ENCODE results near the gene ARFGAP3.
"Not testable (repeated sequence)": the region's sequence is repeated elsewhere in the genome, so short reads cannot be mapped to it uniquely, and the experiment has no call there.

Gene ARFGAP3

GRCh38 chr22:42760806-42761565 lies 96.1 kb downstream of the ARFGAP3 start:
- Histone ChIP-seq H4K20me1 (ENCODE audit: insufficient read depth, low read length, poor library complexity, severe bottlenecking) (no peaks in the 10 kb centered on the region), H3K36me3 (ENCODE audit: insufficient read depth, low read length) (no peaks in the 10 kb centered on the region), H3K27me3 (ENCODE audit: insufficient read depth, low read length, poor library complexity, severe bottlenecking) (no peaks in the 10 kb centered on the region), H3K4me3 (ENCODE audit: low read length, poor library complexity, severe bottlenecking) (no peak overlapping the region), H3K4me1 (ENCODE audit: insufficient read depth, low read length, poor library complexity, severe bottlenecking) (no peaks in the 10 kb centered on the region), H3F3A (ENCODE audit: low read depth) (no peaks in the 10 kb centered on the region), H3K9me3 (ENCODE audit: insufficient read depth, low read depth, low read length) (no peaks in the 10 kb centered on the region), H2AFZ (ENCODE audit: low read length) (no peak overlapping the region), H3K9ac (ENCODE audit: low read depth, low read length, poor library complexity, severe bottlenecking) (no peak overlapping the region), H3K79me2 (ENCODE audit: insufficient read depth, low read length) (no peaks in the 10 kb centered on the region), H3K9me2 (replicated peaks; ENCODE audit: low read depth, low read length) (no peaks in the 10 kb centered on the region), H3K4me2 (ENCODE audit: low read depth, low read length, poor library complexity, severe bottlenecking) (no peak overlapping the region)
- TF ChIP-seq EZH2phosphoT487 (IDR thresholded peaks at IDR 0.05; ENCODE audit: borderline replicate concordance), result no peak
- TF ChIP-seq, protein P1, sequence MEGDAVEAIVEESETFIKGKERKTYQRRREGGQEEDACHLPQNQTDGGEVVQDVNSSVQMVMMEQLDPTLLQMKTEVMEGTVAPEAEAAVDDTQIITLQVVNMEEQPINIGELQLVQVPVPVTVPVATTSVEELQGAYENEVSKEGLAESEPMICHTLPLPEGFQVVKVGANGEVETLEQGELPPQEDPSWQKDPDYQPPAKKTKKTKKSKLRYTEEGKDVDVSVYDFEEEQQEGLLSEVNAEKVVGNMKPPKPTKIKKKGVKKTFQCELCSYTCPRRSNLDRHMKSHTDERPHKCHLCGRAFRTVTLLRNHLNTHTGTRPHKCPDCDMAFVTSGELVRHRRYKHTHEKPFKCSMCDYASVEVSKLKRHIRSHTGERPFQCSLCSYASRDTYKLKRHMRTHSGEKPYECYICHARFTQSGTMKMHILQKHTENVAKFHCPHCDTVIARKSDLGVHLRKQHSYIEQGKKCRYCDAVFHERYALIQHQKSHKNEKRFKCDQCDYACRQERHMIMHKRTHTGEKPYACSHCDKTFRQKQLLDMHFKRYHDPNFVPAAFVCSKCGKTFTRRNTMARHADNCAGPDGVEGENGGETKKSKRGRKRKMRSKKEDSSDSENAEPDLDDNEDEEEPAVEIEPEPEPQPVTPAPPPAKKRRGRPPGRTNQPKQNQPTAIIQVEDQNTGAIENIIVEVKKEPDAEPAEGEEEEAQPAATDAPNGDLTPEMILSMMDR (conservative IDR thresholded peaks at IDR 0.05; ENCODE audit: low read length), result no peak

GRCh38 chr22:42758931-42759629 lies 98.0 kb downstream of the ARFGAP3 start:
- Histone ChIP-seq H3K27me3 (ENCODE audit: insufficient read depth, low read length, poor library complexity, severe bottlenecking) (no peaks in the 10 kb centered on the region), H3K9me2 (replicated peaks; ENCODE audit: low read depth, low read length) (no peaks in the 10 kb centered on the region), H2AFZ (ENCODE audit: low read length) (no peak overlapping the region), H3K4me2 (ENCODE audit: low read depth, low read length, poor library complexity, severe bottlenecking) (no peak overlapping the region), H3K9ac (ENCODE audit: low read depth, low read length, poor library complexity, severe bottlenecking) (no peak overlapping the region), H3K4me3 (ENCODE audit: low read length, poor library complexity, severe bottlenecking) (no peak overlapping the region), H3F3A (ENCODE audit: low read depth) (no peaks in the 10 kb centered on the region), H3K36me3 (ENCODE audit: insufficient read depth, low read length) (no peaks in the 10 kb centered on the region), H4K20me1 (ENCODE audit: insufficient read depth, low read length, poor library complexity, severe bottlenecking) (no peaks in the 10 kb centered on the region), H3K4me1 (ENCODE audit: insufficient read depth, low read length, poor library complexity, severe bottlenecking) (no peaks in the 10 kb centered on the region), H3K79me2 (ENCODE audit: insufficient read depth, low read length) (no peaks in the 10 kb centered on the region), H3K9me3 (ENCODE audit: insufficient read depth, low read depth, low read length) (no peaks in the 10 kb centered on the region)
- TF ChIP-seq, protein P1 (conservative IDR thresholded peaks at IDR 0.05; ENCODE audit: low read length), result no peak
- TF ChIP-seq EZH2phosphoT487 (IDR thresholded peaks at IDR 0.05; ENCODE audit: borderline replicate concordance), result no peak

GRCh38 chr22:42755553-42755952 lies 101.5 kb downstream of the ARFGAP3 start:
- not testable (repeated sequence) for H2AFZ ChIP-seq (ENCODE audit: low read length); H3K4me3 ChIP-seq (ENCODE audit: low read length, poor library complexity, severe bottlenecking); H3K4me1 ChIP-seq (ENCODE audit: insufficient read depth, low read length, poor library complexity, severe bottlenecking); H3K4me2 ChIP-seq (ENCODE audit: low read depth, low read length, poor library complexity, severe bottlenecking); H3K36me3 ChIP-seq (ENCODE audit: insufficient read depth, low read length); H3K9me3 ChIP-seq (ENCODE audit: insufficient read depth, low read depth, low read length); H4K20me1 ChIP-seq (ENCODE audit: insufficient read depth, low read length, poor library complexity, severe bottlenecking); H3K9ac ChIP-seq (ENCODE audit: low read depth, low read length, poor library complexity, severe bottlenecking); H3K9me2 ChIP-seq (replicated peaks; ENCODE audit: low read depth, low read length); H3F3A ChIP-seq (ENCODE audit: low read depth); H3K27me3 ChIP-seq (ENCODE audit: insufficient read depth, low read length, poor library complexity, severe bottlenecking); H3K79me2 ChIP-seq (ENCODE audit: insufficient read depth, low read length)

GRCh38 chr22:42755121-42755520 lies 102.0 kb downstream of the ARFGAP3 start:
- not testable (repeated sequence) for H3K4me1 ChIP-seq (ENCODE audit: insufficient read depth, low read length, poor library complexity, severe bottlenecking); H3K9me3 ChIP-seq (ENCODE audit: insufficient read depth, low read depth, low read length); H3K4me2 ChIP-seq (ENCODE audit: low read depth, low read length, poor library complexity, severe bottlenecking); H3K9me2 ChIP-seq (replicated peaks; ENCODE audit: low read depth, low read length); H2AFZ ChIP-seq (ENCODE audit: low read length); H3K27me3 ChIP-seq (ENCODE audit: insufficient read depth, low read length, poor library complexity, severe bottlenecking); H3K79me2 ChIP-seq (ENCODE audit: insufficient read depth, low read length); H4K20me1 ChIP-seq (ENCODE audit: insufficient read depth, low read length, poor library complexity, severe bottlenecking); H3F3A ChIP-seq (ENCODE audit: low read depth); H3K9ac ChIP-seq (ENCODE audit: low read depth, low read length, poor library complexity, severe bottlenecking); H3K4me3 ChIP-seq (ENCODE audit: low read length, poor library complexity, severe bottlenecking); H3K36me3 ChIP-seq (ENCODE audit: insufficient read depth, low read length)

Data from Loucy (cell line).